C4-2B (cell line): ENCODE measurements around the gene IL1RAPL2.
"Not testable (repeated sequence)": the region's sequence is repeated elsewhere in the genome, so short reads cannot be mapped to it uniquely, and the experiment has no call there.

ENCODE experiments used
- H3K27ac ChIP-seq: fragments of 450-650 bp; 2 replicates; pipeline ENCODE4 v1.5.1; 2017
- ZFX ChIP-seq: fragments of 450-650 bp; IDR thresholded peaks from 2 replicates; pipeline ENCODE4 v1.6.1; 2017
- TF ChIP-seq, protein P1 (sequence below): fragments of 450-650 bp; conservative IDR thresholded peaks from 2 replicates; pipeline ENCODE4 v1.5.1; 2017; ENCODE audit warnings: mild to moderate bottlenecking

Gene IL1RAPL2

GRCh38 chrX:105063743-105064142 lies 497.7 kb downstream of the IL1RAPL2 start:
- H3K27ac ChIP-seq = no peak overlapping the region
- TF ChIP-seq ZFX = no peak
- TF ChIP-seq, protein P1, sequence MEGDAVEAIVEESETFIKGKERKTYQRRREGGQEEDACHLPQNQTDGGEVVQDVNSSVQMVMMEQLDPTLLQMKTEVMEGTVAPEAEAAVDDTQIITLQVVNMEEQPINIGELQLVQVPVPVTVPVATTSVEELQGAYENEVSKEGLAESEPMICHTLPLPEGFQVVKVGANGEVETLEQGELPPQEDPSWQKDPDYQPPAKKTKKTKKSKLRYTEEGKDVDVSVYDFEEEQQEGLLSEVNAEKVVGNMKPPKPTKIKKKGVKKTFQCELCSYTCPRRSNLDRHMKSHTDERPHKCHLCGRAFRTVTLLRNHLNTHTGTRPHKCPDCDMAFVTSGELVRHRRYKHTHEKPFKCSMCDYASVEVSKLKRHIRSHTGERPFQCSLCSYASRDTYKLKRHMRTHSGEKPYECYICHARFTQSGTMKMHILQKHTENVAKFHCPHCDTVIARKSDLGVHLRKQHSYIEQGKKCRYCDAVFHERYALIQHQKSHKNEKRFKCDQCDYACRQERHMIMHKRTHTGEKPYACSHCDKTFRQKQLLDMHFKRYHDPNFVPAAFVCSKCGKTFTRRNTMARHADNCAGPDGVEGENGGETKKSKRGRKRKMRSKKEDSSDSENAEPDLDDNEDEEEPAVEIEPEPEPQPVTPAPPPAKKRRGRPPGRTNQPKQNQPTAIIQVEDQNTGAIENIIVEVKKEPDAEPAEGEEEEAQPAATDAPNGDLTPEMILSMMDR = no peak

DNA sequence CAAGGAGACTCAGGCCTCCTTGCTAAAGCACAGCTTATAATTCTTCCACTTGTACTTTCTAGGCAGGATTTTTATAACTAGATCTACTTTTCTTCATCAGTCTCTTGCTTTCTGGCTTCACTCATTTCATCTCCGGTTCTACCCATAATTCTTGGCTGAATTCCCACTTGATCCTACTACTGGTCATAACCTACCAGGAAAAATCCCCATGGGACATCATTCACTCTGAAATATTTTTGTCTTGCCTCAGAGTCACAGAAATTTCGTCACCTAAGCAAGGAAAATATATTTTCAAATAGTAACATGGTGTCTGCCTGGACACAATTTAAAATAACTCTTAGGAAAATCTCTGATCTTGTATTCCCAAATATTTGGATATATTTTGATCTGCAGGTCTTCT lies 532.2 kb downstream of the IL1RAPL2 start:
- TF ChIP-seq ZFX = no peak
- TF ChIP-seq, protein P1 = no peak
- H3K27ac ChIP-seq = no peak overlapping the region

DNA sequence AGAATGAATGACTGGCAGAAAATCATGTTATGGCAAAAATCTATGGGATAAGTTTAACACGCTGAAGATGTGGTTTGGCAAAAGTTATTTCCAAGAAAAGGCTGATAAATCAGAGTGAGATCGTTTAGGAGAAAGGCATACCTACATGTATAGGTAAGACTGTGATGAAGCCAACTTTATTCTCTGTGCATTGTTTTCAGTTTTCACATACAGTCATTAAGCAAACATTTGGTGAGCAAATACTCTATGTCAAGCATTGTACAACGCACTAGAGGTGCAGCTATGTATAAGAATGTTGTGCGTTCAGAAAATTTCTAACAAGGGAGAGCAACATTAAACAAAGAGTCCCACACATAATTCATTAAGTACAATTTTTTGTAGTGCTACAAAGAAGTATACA lies 532.8 kb downstream of the IL1RAPL2 start:
- TF ChIP-seq, protein P1 = no peak
- TF ChIP-seq ZFX = no peak
- H3K27ac ChIP-seq = no peak overlapping the region

DNA sequence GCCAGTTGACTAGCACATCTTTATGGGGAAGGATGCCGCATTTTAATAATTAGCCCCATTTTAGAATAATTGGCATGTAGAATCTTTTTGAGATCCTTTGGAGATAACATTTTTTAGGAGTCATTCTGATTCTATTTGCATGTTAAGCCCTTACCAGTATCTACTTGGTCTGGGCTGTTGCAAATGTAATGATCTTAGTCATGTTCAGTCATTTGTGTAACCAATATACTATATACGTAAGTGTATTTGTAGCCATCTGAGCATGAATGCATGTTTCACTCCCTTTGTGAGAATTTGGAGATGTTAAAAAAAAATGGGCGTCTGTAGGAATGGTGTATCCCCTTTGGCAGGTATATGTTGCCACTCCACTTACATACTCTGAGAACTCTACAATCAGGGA lies 535.4 kb downstream of the IL1RAPL2 start:
- H3K27ac ChIP-seq = no peak overlapping the region
- no peak for TF ChIP-seq ZFX
- TF ChIP-seq, protein P1 = no peak

GRCh38 chrX:105109936-105110335 lies 543.9 kb downstream of the IL1RAPL2 start:
- no peak overlapping the region for H3K27ac ChIP-seq
- no peak for TF ChIP-seq ZFX
- TF ChIP-seq, protein P1 = no peak

- no peak overlapping the region for H3K27ac ChIP-seq
- TF ChIP-seq, protein P1 = no peak
- TF ChIP-seq ZFX = no peak
These were observed 548.6 kb downstream of the IL1RAPL2 start for GRCh38 chrX:105114554-105115130.

- H3K27ac ChIP-seq = not testable (repeated sequence)
These were observed 549.8 kb downstream of the IL1RAPL2 start for GRCh38 chrX:105115596-105116320.

DNA sequence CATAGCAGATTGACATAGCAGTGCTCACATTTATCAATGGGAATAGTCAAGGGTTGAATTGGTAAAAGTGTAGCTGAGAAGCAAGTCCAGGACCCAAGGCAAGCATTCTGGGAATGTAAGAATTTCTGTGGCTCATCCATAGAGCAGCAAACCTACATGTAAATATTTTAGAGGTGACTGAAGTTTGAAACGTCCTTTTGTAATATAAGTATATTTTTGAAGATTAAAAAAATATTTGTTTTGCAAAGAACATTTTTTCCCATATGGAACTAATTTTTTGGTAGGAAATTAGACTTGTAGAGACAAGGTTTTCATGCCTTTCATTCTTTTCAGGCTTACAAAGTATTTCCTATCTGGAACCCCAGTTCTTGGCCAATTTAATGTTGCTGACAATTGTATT lies 550.5 kb downstream of the IL1RAPL2 start:
- no peak for TF ChIP-seq ZFX
- TF ChIP-seq, protein P1 = no peak
- H3K27ac ChIP-seq = no peak overlapping the region
